Endodermal cell (in vitro differentiated cells): ENCODE results near the gene SLC24A1. TPM values are rescaled to one million over a fixed set of nuclear protein-coding genes. Genes with fewer than 3 reads are reported as not detected.
A peak's percentile ranks its signal among the peaks of the same experiment; 100 is the strongest.

Experiments
- DNase-seq: peaks from one replicate; pipeline ENCODE4 v3.0.0-alpha.2; 2017
- H3K27ac ChIP-seq: 2 replicates; pipeline ENCODE4 v1.5.1; 2013; ENCODE audit warnings: mild to moderate bottlenecking, low read depth, low read length, moderate library complexity
- H3K27me3 ChIP-seq: 2 replicates; pipeline ENCODE4 v1.6.1; 2013; ENCODE audit warnings: mild to moderate bottlenecking, low read length, moderate library complexity; ENCODE audit not compliant: insufficient read depth, control insufficient read depth, poor library complexity, severe bottlenecking
- H3K36me3 ChIP-seq: 2 replicates; pipeline ENCODE4 v1.7.0; 2013; ENCODE audit warnings: mild to moderate bottlenecking, low read length, moderate library complexity; ENCODE audit not compliant: control insufficient read depth, insufficient read depth
- H3K4me1 ChIP-seq: one replicate; pipeline ENCODE4 v1.7.0; 2013; ENCODE audit warnings: low read length; ENCODE audit not compliant: control insufficient read depth, insufficient read depth
- H3K4me3 ChIP-seq: 2 replicates; pipeline ENCODE4 v1.5.1; 2013; ENCODE audit warnings: mild to moderate bottlenecking, low read length, moderate library complexity
- H3K9ac ChIP-seq: 2 replicates; pipeline ENCODE4 v1.6.1; 2013; ENCODE audit warnings: mild to moderate bottlenecking, low read length, moderate library complexity; ENCODE audit not compliant: poor library complexity, severe bottlenecking; ENCODE audit errors: extremely low read depth
- H3K9me3 ChIP-seq: 2 replicates; pipeline ENCODE4 v1.6.1; 2013; ENCODE audit warnings: mild to moderate bottlenecking, low read length, moderate library complexity; ENCODE audit not compliant: control insufficient read depth
- H3K27ac Mint-ChIP-seq: 2 replicates; pipeline ENCODE4 v1.8.0; 2020; ENCODE audit warnings: mixed read lengths
- H3K27me3 Mint-ChIP-seq: 2 replicates; pipeline ENCODE4 v1.8.0; 2021; ENCODE audit warnings: mild to moderate bottlenecking, mixed read lengths; ENCODE audit not compliant: insufficient read depth
- H3K36me3 Mint-ChIP-seq: 2 replicates; pipeline ENCODE4 v1.8.0; 2020; ENCODE audit warnings: low read depth, mixed read lengths
- H3K4me1 Mint-ChIP-seq: 2 replicates; pipeline ENCODE4 v1.8.0; 2020; ENCODE audit warnings: mixed read lengths
- H3K4me3 Mint-ChIP-seq: 2 replicates; pipeline ENCODE4 v1.8.0; 2020; ENCODE audit warnings: mild to moderate bottlenecking, moderate library complexity, mixed read lengths
- H3K9me3 Mint-ChIP-seq: 2 replicates; pipeline ENCODE4 v1.8.0; 2020; ENCODE audit warnings: mild to moderate bottlenecking, mixed read lengths
- WGBS, 2 experiments: methylation state at CpG; one replicate each; pipeline versions ENCODE4 v1.1.5 to v1.1.7; 2013; ENCODE audit warnings: missing lambda C conversion rate in 2 of 2, mixed read lengths in 1 of 2; ENCODE audit not compliant: insufficient coverage in 1 of 2, insufficient read length in 1 of 2; 5-methylcytosine and 5-hydroxymethylcytosine counted together
- total RNA-seq, 2 donors: library from RNA; stranded (reverse); fragmentation: NEBNext Ultra II Directional in 1 of 2; extraction: Animal tissue kit (Norgen Biotek cat#: 25700) in 1 of 2; gene quantifications; 2 replicates in 1 of 2; 3 replicates in 1 of 2; pipeline ENCODE4 v1.2.1, GENCODE V29; 2021
- TF ChIP-seq, protein P1 (sequence below): fragments of 200-600 bp; sonication (generic); conservative IDR thresholded peaks from 2 replicates; pipeline ENCODE4 v1.5.0; 2021; ENCODE audit warnings: antibody characterized with exemption, mild to moderate bottlenecking

Gene SLC24A1
- total RNA-seq, 2 donors from 2014 or later: 12.0 to 14.2 TPM

DNA sequence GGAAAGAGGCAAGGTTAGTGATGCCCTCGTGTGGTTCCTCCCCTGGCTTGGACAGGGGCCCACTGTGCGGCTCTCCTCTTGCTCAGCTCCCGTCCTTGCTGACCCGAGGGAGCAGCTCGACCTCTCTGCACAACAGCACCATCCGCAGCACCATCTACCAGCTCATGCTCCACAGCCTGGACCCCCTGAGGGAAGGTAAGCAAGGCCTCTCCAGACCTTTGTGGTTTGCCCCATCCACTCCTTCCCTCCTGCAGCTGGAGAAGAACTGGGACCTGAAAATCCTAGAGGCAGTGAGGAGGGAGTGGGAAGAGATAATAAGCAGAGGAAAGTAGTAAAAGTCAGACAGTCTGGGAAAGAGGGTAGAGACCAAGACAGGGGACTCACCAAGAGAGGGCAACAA lies 17.8 kb downstream of the SLC24A1 start:
- H3K27me3 ChIP-seq: no peaks in the 10 kb centered on the region
- no peak overlapping the region for H3K9ac ChIP-seq
- H3K27ac ChIP-seq: no peak overlapping the region
- Mint-ChIP-seq H3K36me3 (no peaks in the 10 kb centered on the region), H3K27me3 (no peaks in the 10 kb centered on the region), H3K27ac (no peak overlapping the region), H3K4me3 (no peak overlapping the region), H3K9me3 (no peaks in the 10 kb centered on the region), H3K4me1 (peaks cover 19% of the 10 kb centered on the region)
- no peaks in the 10 kb centered on the region for H3K36me3 ChIP-seq
- no peak overlapping the region for H3K4me3 ChIP-seq
- 83% methylated on average over 6 of the region's 6 CpGs; no CpG with 5 or more reads in 1 of the 2 experiments for WGBS, 2 experiments
- no peaks in the 10 kb centered on the region for H3K9me3 ChIP-seq
- TF ChIP-seq, protein P1, sequence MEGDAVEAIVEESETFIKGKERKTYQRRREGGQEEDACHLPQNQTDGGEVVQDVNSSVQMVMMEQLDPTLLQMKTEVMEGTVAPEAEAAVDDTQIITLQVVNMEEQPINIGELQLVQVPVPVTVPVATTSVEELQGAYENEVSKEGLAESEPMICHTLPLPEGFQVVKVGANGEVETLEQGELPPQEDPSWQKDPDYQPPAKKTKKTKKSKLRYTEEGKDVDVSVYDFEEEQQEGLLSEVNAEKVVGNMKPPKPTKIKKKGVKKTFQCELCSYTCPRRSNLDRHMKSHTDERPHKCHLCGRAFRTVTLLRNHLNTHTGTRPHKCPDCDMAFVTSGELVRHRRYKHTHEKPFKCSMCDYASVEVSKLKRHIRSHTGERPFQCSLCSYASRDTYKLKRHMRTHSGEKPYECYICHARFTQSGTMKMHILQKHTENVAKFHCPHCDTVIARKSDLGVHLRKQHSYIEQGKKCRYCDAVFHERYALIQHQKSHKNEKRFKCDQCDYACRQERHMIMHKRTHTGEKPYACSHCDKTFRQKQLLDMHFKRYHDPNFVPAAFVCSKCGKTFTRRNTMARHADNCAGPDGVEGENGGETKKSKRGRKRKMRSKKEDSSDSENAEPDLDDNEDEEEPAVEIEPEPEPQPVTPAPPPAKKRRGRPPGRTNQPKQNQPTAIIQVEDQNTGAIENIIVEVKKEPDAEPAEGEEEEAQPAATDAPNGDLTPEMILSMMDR: no peak
- peaks cover 9% of the 10 kb centered on the region for H3K4me1 ChIP-seq
- DNase-seq: no peak

DNA sequence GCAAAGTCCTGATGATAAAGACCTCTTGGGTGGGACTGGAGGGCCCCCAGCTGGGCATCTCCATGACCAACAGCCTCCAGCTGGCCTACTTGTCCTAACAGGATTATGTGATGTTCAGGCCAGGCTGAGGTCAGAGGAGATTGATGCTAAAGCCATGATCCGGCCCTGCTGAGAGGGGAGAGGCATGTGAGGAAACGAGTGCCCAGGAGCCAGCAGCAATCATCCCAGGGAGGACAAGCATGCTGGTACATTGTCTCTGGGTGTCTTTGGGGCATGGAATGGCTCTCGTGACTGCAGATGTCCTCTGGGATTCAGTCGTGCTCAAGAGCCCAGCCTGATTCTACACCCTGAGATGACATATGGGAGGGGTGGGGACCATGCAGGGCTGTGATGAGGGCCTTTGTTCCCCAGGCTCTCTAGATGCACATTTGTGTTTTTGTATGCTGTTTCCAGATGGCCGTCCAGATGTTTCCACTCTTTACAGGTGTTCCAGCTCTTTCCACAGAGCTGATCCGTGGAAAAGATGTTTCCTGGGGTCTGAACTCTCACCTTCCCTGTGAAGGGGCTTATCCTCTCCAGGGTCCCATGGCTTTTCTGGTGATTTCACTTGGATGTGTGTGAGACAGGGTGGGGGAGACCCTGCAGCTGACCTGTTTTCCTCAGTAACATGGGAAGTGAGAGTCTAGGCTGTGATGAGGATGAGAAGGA lies 20.2 kb downstream of the SLC24A1 start:
- no peak overlapping the region for H3K9ac ChIP-seq
- no peaks in the 10 kb centered on the region for H3K9me3 Mint-ChIP-seq

DNA sequence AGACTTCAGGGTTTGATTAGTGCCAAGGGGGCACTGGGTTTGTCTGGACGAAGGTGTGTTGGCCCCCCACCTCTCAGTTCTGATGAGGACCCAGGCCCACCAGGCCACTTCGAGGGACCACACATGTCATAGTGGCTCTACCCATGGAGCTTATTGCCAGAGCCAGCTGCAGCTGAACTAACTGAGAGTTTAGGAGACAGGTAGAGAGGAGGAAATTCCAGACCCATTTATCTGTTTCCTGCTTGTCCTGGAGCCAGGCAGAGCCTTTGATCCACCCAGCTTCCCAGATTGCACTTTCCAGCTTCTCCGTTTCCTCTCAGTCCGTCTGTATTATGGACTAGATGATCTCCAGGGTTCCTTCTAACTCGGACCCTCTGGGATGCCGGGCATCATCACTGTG lies 20.9 kb downstream of the SLC24A1 start:
- 90 to 94% methylated on average over 5 to 6 of the region's 6 CpGs for WGBS, 2 experiments
- Mint-ChIP-seq H3K36me3 (no peaks in the 10 kb centered on the region), H3K4me3 (no peak overlapping the region), H3K27ac (no peak overlapping the region), H3K27me3 (no peaks in the 10 kb centered on the region), H3K9me3 (no peaks in the 10 kb centered on the region), H3K4me1 (peaks cover 16% of the 10 kb centered on the region)
- Histone ChIP-seq H3K27ac (no peak overlapping the region), H3K36me3 (no peaks in the 10 kb centered on the region), H3K4me3 (no peak overlapping the region), H3K27me3 (no peaks in the 10 kb centered on the region), H3K9me3 (no peaks in the 10 kb centered on the region), H3K9ac (no peak overlapping the region), H3K4me1 (peaks cover 9% of the 10 kb centered on the region)
- TF ChIP-seq, protein P1: no peak
- DNase-seq: no peak

More for the DNA sequence above, 20.2 kb downstream of the SLC24A1 start:
- no peaks in the 10 kb centered on the region for H3K27me3 Mint-ChIP-seq
- H3K36me3 ChIP-seq: no peaks in the 10 kb centered on the region
- no peak overlapping the region for H3K4me3 Mint-ChIP-seq
- H3K27me3 ChIP-seq: no peaks in the 10 kb centered on the region
- H3K4me1 Mint-ChIP-seq: peaks cover 16% of the 10 kb centered on the region
- H3K4me1 ChIP-seq: peaks cover 9% of the 10 kb centered on the region
- no peak overlapping the region for H3K27ac ChIP-seq
- TF ChIP-seq, protein P1: peak; percentile 26
- no peak overlapping the region for H3K4me3 ChIP-seq
- no peaks in the 10 kb centered on the region for H3K36me3 Mint-ChIP-seq
- no peak overlapping the region for H3K27ac Mint-ChIP-seq
- peak; percentile 63 for DNase-seq
- 80 to 87% methylated on average over 4 to 6 of the region's 6 CpGs for WGBS, 2 experiments
- H3K9me3 ChIP-seq: no peaks in the 10 kb centered on the region
